ENCODE data around the gene CHRNB2.

- no peak for TF ChIP-seq CTCF (IDR thresholded peaks at IDR 0.05)
- no peak for TF ChIP-seq EP300 (IDR thresholded peaks at IDR 0.05)
- TF ChIP-seq POLR2A (IDR thresholded peaks at IDR 0.05), result no peak
Observed at GRCh38 chr1:154519591-154519991, 48.0 kb upstream of the CHRNB2 start.

Data from stomach (tissue), 4 donors.